Gastrocnemius medialis (tissue), 4 donors: ENCODE measurements around the gene ENTPD1.

Source experiments
- CTCF ChIP-seq, 5 experiments: fragments of 450-650 bp in 3 of 5; fragments of 200-600 bp in 2 of 5; sonication (generic) in 2 of 5; IDR thresholded peaks in 4 of 5; conservative IDR thresholded peaks in 1 of 5; 1 replicate in 4 of 5; 2 replicates in 1 of 5; pipeline ENCODE4 v1.5.1; 2016 to 2019; ENCODE audit warnings: antibody characterized with exemption in 5 of 5, mild to moderate bottlenecking in 3 of 5, moderate library complexity in 3 of 5
- POLR2A ChIP-seq, 2 donors: fragments of 450-650 bp; IDR thresholded peaks; one replicate each; pipeline ENCODE4 v1.6.1; 2017; ENCODE audit warnings: antibody characterized with exemption in 2 of 2, mild to moderate bottlenecking in 2 of 2, moderate library complexity in 2 of 2

DNA sequence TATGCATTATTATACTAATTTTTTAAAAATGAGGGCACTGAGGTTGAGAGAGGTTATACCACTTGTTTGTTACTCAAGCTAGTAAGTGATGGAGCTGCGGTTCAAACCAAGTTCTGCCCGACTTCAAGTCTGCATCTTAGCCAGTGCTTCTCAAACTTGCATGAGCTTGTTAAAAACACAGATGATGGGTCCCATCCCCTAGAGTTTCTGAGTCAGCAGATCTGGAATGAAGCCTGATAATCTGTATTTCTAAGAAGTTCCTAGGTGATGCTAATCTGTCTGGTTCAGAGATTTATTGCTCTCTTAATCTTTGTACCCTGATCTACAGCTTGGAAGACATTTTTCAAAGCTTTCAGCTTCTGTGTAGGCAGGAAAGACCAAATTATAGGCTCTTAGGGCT lies 84.2 kb downstream of the ENTPD1 start:
- no peak for TF ChIP-seq CTCF (IDR thresholded peaks at IDR 0.05 in 4 of 5, conservative IDR thresholded peaks at IDR 0.05 in 1 of 5)
- TF ChIP-seq POLR2A (IDR thresholded peaks at IDR 0.05) = no peak
